Measurements from ENCODE around the gene PMEL. TPM values are rescaled to one million over a fixed set of nuclear protein-coding genes. Genes with fewer than 3 reads are reported as not detected.
A peak's percentile ranks its signal among the peaks of the same experiment; 100 is the strongest.

The PMEL gene
- total and polyA plus RNA-seq, 9 of the 15 experiments (the other 6 are each of a cell fraction or from before 2014, with no cell fraction given): 0.36 to 2.0 (median 0.98) TPM

DNA sequence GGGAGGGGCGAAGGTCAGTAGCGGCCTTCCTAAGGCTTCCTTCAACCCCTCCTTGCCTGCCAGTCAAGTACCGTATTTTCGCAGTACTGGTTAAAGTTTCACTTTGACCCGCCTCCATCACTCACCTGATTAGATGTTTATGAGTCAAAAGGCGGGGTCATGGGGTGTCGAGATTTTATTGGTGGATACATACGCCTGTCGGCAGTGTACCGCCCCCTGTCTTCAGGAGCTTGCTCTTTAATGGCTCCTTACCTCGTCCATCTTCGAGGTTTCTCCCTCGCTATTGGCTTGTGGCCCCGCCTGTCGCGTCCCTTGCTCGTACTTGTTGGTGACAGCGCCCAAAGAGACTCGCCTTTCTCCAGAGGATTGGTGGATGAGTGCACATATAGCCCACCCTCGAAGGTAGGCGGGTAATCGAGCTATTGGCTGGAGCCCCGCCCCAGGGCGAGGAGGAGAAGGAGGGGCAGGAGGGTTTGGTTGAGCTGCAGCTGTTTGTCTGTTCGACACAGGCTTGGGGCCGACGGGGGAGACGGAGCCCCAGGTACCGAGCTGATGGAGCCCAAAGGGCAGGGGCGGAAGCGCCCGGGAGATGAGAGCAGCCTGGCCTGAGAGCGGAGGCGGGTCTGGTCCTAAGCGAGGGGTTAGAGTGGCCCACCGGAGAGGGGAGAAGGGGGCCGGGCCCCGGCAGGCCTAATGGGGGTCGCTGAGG lies 7.9 kb upstream of the PMEL start, which contains the start of gene RAB5B (continued):
- TF ChIP-seq BMI1 (IDR thresholded peaks at IDR 0.05; ENCODE audit: low read length) (no peak), POLR2G (IDR thresholded peaks at IDR 0.05; ENCODE audit: low read depth, low read length) (peak; percentile 98), KAT2B (IDR thresholded peaks at IDR 0.05; ENCODE audit: low read depth, low read length) (no peak), ZKSCAN3 (CRISPR knock-in tag; IDR thresholded peaks at IDR 0.05) (no peak), ZNF76 (CRISPR knock-in tag; IDR thresholded peaks at IDR 0.05; ENCODE audit: borderline replicate concordance) (no peak), ZNF197 (CRISPR knock-in tag; IDR thresholded peaks at IDR 0.05; ENCODE audit: low read depth) (no peak), NFIC (IDR thresholded peaks at IDR 0.05) (peak; percentile 37), MYC (IDR thresholded peaks at IDR 0.05; ENCODE audit: low read depth, low read length) (peak; percentile 33; the same call in 1 of the 2 replicates), MYC (CRISPR knock-in tag; IDR thresholded peaks at IDR 0.05; ENCODE audit: borderline replicate concordance, low read depth) (no peak), ZNF717 (CRISPR knock-in tag; IDR thresholded peaks at IDR 0.05) (no peak), KLF6 (CRISPR knock-in tag; IDR thresholded peaks at IDR 0.05; ENCODE audit: borderline replicate concordance) (peak; percentile 28; the same call in 1 of the 2 replicates), ZSCAN32 (CRISPR knock-in tag; IDR thresholded peaks at IDR 0.05) (no peak), ZNF274 (IDR thresholded peaks at IDR 0.05; ENCODE audit: borderline replicate concordance, low read depth, low read length) (no peak), CSDE1 (IDR thresholded peaks at IDR 0.05) (peak in 1 of 2 experiments; percentile 67; a peak in 1 of 4 replicates), JUN (IDR thresholded peaks at IDR 0.05; ENCODE audit: borderline replicate concordance, low read depth, low read length) (no peak; the same call in 1 of the 2 replicates), JUN (CRISPR knock-in tag; IDR thresholded peaks at IDR 0.05; ENCODE audit: borderline replicate concordance) (no peak; the same call in 1 of the 2 replicates), EP400 (IDR thresholded peaks at IDR 0.05) (peak; percentile 63), POLR2AphosphoS2 (IDR thresholded peaks at IDR 0.05; ENCODE audit: low read length) (peak; percentile 93), KAT7 (CRISPR knock-in tag; IDR thresholded peaks at IDR 0.05; ENCODE audit: borderline replicate concordance) (no peak; the same call in 1 of the 2 replicates), TBP (optimal IDR thresholded peaks at IDR 0.05; ENCODE audit: low read depth, low read length) (peak; percentile 81), SMAD1 (IDR thresholded peaks at IDR 0.05; ENCODE audit: low read depth, low read length, partially characterized antibody) (peak; percentile 41), FOXK2 (conservative IDR thresholded peaks at IDR 0.05 in 1 of 2, IDR thresholded peaks at IDR 0.05 in 1 of 2; ENCODE audit: low read depth in 2 of 2) (peak; percentile 97), ASH1L (IDR thresholded peaks at IDR 0.05; ENCODE audit: borderline replicate concordance, low read depth, partially characterized antibody) (peak; percentile 100), GABPB1 (CRISPR knock-in tag; IDR thresholded peaks at IDR 0.05) (peak; percentile 51; the same call in 1 of the 2 replicates), ZNF134 (CRISPR knock-in tag; conservative IDR thresholded peaks at IDR 0.05) (no peak), TAF7 (tag; IDR thresholded peaks at IDR 0.05) (peak; percentile 84)
- TF ChIP-seq, protein P1, sequence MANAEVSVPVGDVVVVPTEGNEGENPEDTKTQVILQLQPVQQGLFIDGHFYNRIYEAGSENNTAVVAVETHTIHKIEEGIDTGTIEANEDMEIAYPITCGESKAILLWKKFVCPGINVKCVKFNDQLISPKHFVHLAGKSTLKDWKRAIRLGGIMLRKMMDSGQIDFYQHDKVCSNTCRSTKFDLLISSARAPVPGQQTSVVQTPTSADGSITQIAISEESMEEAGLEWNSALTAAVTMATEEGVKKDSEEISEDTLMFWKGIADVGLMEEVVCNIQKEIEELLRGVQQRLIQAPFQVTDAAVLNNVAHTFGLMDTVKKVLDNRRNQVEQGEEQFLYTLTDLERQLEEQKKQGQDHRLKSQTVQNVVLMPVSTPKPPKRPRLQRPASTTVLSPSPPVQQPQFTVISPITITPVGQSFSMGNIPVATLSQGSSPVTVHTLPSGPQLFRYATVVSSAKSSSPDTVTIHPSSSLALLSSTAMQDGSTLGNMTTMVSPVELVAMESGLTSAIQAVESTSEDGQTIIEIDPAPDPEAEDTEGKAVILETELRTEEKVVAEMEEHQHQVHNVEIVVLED (CRISPR knock-in tag; IDR thresholded peaks at IDR 0.05): no peak
- TF ChIP-seq, protein P2, sequence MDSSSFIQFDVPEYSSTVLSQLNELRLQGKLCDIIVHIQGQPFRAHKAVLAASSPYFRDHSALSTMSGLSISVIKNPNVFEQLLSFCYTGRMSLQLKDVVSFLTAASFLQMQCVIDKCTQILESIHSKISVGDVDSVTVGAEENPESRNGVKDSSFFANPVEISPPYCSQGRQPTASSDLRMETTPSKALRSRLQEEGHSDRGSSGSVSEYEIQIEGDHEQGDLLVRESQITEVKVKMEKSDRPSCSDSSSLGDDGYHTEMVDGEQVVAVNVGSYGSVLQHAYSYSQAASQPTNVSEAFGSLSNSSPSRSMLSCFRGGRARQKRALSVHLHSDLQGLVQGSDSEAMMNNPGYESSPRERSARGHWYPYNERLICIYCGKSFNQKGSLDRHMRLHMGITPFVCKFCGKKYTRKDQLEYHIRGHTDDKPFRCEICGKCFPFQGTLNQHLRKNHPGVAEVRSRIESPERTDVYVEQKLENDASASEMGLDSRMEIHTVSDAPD (CRISPR knock-in tag; IDR thresholded peaks at IDR 0.05): no peak
